Muscle layer of duodenum (tissue), 2 donors: ENCODE data around the gene WNK1.
"Not testable (repeated sequence)": the region's sequence is repeated elsewhere in the genome, so short reads cannot be mapped to it uniquely, and the experiment has no call there.

Source experiments
- H3K27ac ChIP-seq: one replicate; pipeline ENCODE4 v1.7.0; 2013; ENCODE audit warnings: mild to moderate bottlenecking, low read length
- H3K27me3 ChIP-seq: one replicate; pipeline ENCODE4 v1.7.0; 2013; ENCODE audit warnings: low read depth, mild to moderate bottlenecking, control low read depth, low read length
- H3K36me3 ChIP-seq, 2 donors: one replicate each; pipeline ENCODE4 v1.7.0; 2013; ENCODE audit warnings: low read length in 2 of 2, control low read depth in 1 of 2, mild to moderate bottlenecking in 1 of 2; ENCODE audit not compliant: insufficient read depth in 2 of 2, control insufficient read depth in 1 of 2
- H3K4me1 ChIP-seq, 2 donors: one replicate each; pipeline ENCODE4 v1.7.0; 2013; ENCODE audit warnings: low read length in 2 of 2, mild to moderate bottlenecking in 2 of 2, control low read depth in 1 of 2, moderate library complexity in 1 of 2; ENCODE audit not compliant: insufficient read depth in 2 of 2, control insufficient read depth in 1 of 2
- H3K4me3 ChIP-seq, 2 donors: one replicate each; pipeline ENCODE4 v1.7.0; 2013; ENCODE audit warnings: low read length in 2 of 2, low read depth in 1 of 2, mild to moderate bottlenecking in 1 of 2
- H3K9me3 ChIP-seq, 2 donors: one replicate each; pipeline ENCODE4 v1.7.0; 2013; ENCODE audit warnings: low read length in 2 of 2, control low read depth in 1 of 2, mild to moderate bottlenecking in 1 of 2; ENCODE audit not compliant: control insufficient read depth in 1 of 2
- donor health status: healthy.

Gene WNK1

GRCh38 chr12:920676-921075 is 168.3 kb downstream of the WNK1 start:
- Histone ChIP-seq H3K4me3 (no peak overlapping the region), H3K27ac (no peak overlapping the region), H3K9me3 (no peaks in the 10 kb centered on the region), H3K4me1 (no peaks in the 10 kb centered on the region), H3K36me3 (peaks cover 21 to 39% of the 10 kb centered on the region in 2 donors), H3K27me3 (no peaks in the 10 kb centered on the region)

- Histone ChIP-seq H3K4me1 (no peaks in the 10 kb centered on the region), H3K4me3 (no peak overlapping the region), H3K27me3 (no peaks in the 10 kb centered on the region), H3K9me3 (no peaks in the 10 kb centered on the region), H3K36me3 (peaks cover 27 to 40% of the 10 kb centered on the region in 2 donors), H3K27ac (no peak overlapping the region)
These were observed 169.9 kb downstream of the WNK1 start for GRCh38 chr12:922285-922684.

GRCh38 chr12:926641-927040 is 174.3 kb downstream of the WNK1 start:
- Histone ChIP-seq H3K4me1 (no peaks in the 10 kb centered on the region), H3K36me3 (peaks cover 39 to 59% of the 10 kb centered on the region in 2 donors), H3K27me3 (no peaks in the 10 kb centered on the region), H3K27ac (no peak overlapping the region), H3K4me3 (no peak overlapping the region), H3K9me3 (no peaks in the 10 kb centered on the region)

- Histone ChIP-seq H3K4me3 (no peak overlapping the region), H3K36me3 (peaks cover 31 to 39% of the 10 kb centered on the region in 2 donors), H3K9me3 (no peaks in the 10 kb centered on the region), H3K27me3 (no peaks in the 10 kb centered on the region), H3K4me1 (no peaks in the 10 kb centered on the region), H3K27ac (no peak overlapping the region)
These were observed 178.7 kb downstream of the WNK1 start for GRCh38 chr12:931060-931459.

- no peak overlapping the region for H3K4me3 ChIP-seq
- no peaks in the 10 kb centered on the region for H3K27me3 ChIP-seq
- peaks cover 29 to 33% of the 10 kb centered on the region in 2 donors for H3K36me3 ChIP-seq
- no peak overlapping the region for H3K27ac ChIP-seq
- no peaks in the 10 kb centered on the region for H3K4me1 ChIP-seq
- no peaks in the 10 kb centered on the region for H3K9me3 ChIP-seq
These were observed 179.2 kb downstream of the WNK1 start for GRCh38 chr12:931591-931990.

GRCh38 chr12:935891-936290 is 183.5 kb downstream of the WNK1 start:
- H3K4me3 ChIP-seq, H3K36me3 ChIP-seq, H3K27me3 ChIP-seq, H3K27ac ChIP-seq, H3K9me3 ChIP-seq, H3K4me1 ChIP-seq: not testable (repeated sequence)

- Histone ChIP-seq H3K4me3 (no peak overlapping the region), H3K4me1 (no peaks in the 10 kb centered on the region), H3K27me3 (no peaks in the 10 kb centered on the region), H3K27ac (no peak overlapping the region), H3K9me3 (no peaks in the 10 kb centered on the region), H3K36me3 (peaks cover under 1 to 6% of the 10 kb centered on the region in 2 donors)
These were observed 184.3 kb downstream of the WNK1 start for GRCh38 chr12:936377-937345.

- Histone ChIP-seq H3K9me3 (no peaks in the 10 kb centered on the region), H3K36me3 (no peaks in the 10 kb centered on the region), H3K4me1 (no peaks in the 10 kb centered on the region), H3K27ac (no peak overlapping the region), H3K27me3 (no peaks in the 10 kb centered on the region), H3K4me3 (no peak overlapping the region)
These were observed 186.4 kb downstream of the WNK1 start for GRCh38 chr12:938810-939209.

GRCh38 chr12:943051-943450 is 190.7 kb downstream of the WNK1 start:
- no peaks in the 10 kb centered on the region for H3K27me3 ChIP-seq
- H3K4me1 ChIP-seq: peaks cover 0 to 7% of the 10 kb centered on the region in 2 donors
- H3K27ac ChIP-seq: no peak overlapping the region
- no peaks in the 10 kb centered on the region for H3K9me3 ChIP-seq
- no peaks in the 10 kb centered on the region for H3K36me3 ChIP-seq
- H3K4me3 ChIP-seq: no peak overlapping the region

- Histone ChIP-seq H3K9me3 (no peaks in the 10 kb centered on the region), H3K36me3 (no peaks in the 10 kb centered on the region), H3K27ac (no peak overlapping the region), H3K27me3 (no peaks in the 10 kb centered on the region), H3K4me1 (peaks cover 0 to 14% of the 10 kb centered on the region in 2 donors), H3K4me3 (no peak overlapping the region)
These were observed 191.8 kb downstream of the WNK1 start for GRCh38 chr12:944211-944610.

GRCh38 chr12:946212-946611 is 193.8 kb downstream of the WNK1 start:
- no peak overlapping the region for H3K27ac ChIP-seq
- H3K4me1 ChIP-seq: peaks cover 0 to 14% of the 10 kb centered on the region in 2 donors
- H3K27me3 ChIP-seq: no peaks in the 10 kb centered on the region
- H3K9me3 ChIP-seq: no peaks in the 10 kb centered on the region
- no peaks in the 10 kb centered on the region for H3K36me3 ChIP-seq
- no peak overlapping the region for H3K4me3 ChIP-seq

GRCh38 chr12:946631-947030 is 194.3 kb downstream of the WNK1 start:
- Histone ChIP-seq H3K27ac (no peak overlapping the region), H3K27me3 (no peaks in the 10 kb centered on the region), H3K4me3 (no peak overlapping the region), H3K4me1 (peaks cover 0 to 14% of the 10 kb centered on the region in 2 donors), H3K9me3 (no peaks in the 10 kb centered on the region), H3K36me3 (no peaks in the 10 kb centered on the region)
